ENCODE results near the gene ADGRF3. TPM values are rescaled to one million over a fixed set of nuclear protein-coding genes. Genes with fewer than 3 reads are reported as not detected.
"Not testable (repeated sequence)": the region's sequence is repeated elsewhere in the genome, so short reads cannot be mapped to it uniquely, and the experiment has no call there.

The ADGRF3 gene
- total and polyA plus RNA-seq, 9 of the 15 experiments (the other 6 are each of a cell fraction or from before 2014, with no cell fraction given) = 0.04 to 0.54 (median 0.16) TPM; not detected in 2

- BruUV-seq (replicated peaks) = no TSS peak
- Histone ChIP-seq H3K4me3 (no peak overlapping the region), H2AFZ (ENCODE audit: low read depth, low read length) (no peak overlapping the region), H4K20me1 (replicated peaks; ENCODE audit: control insufficient read depth, insufficient read depth, low read length) (no peaks in the 10 kb centered on the region), H3K9me1 (ENCODE audit: control insufficient read depth, insufficient read depth, low read length) (no peaks in the 10 kb centered on the region), H3K36me3 (ENCODE audit: control insufficient read depth, insufficient read depth, low read length) (no peaks in the 10 kb centered on the region), H3K9me3 (replicated peaks; ENCODE audit: control insufficient read depth, insufficient read depth, low read depth, low read length) (no peaks in the 10 kb centered on the region), H3K4me1 (replicated peaks in 1 of 2; ENCODE audit: control insufficient read depth in 2 of 2, insufficient read depth in 2 of 2, low read length in 2 of 2) (peaks cover 2 to 21% of the 10 kb centered on the region in 2 experiments; a peak in 4 of 5 replicates), H3K79me2 (ENCODE audit: control insufficient read depth, insufficient read depth, low read length) (no peaks in the 10 kb centered on the region), H3K27ac (ENCODE audit: extremely low read depth, low read depth, low read length) (no peak overlapping the region), H3K4me2 (ENCODE audit: insufficient read depth, low read length) (no peak overlapping the region), H3K9ac (ENCODE audit: insufficient read depth in 1 of 2, low read depth in 2 of 2, low read length in 2 of 2) (no peak overlapping the region), H3K27me3 (ENCODE audit: control insufficient read depth in 2 of 2, insufficient read depth in 2 of 2, low read length in 2 of 2) (no peaks in the 10 kb centered on the region)
- ATAC-seq = no peak
- ChIA-PET POLR2A (no interaction called here), CTCF (ENCODE audit: low intra/inter-chr PET ratio) (no interaction called here)
- FAIRE-seq = no peak
- DNase-seq (ENCODE audit: extremely low read depth in 1 of 4, low spot score in 3 of 4) = no peak
- in situ Hi-C loops (cut with MboI) = no loop called here
- TF ChIP-seq RFX1 (IDR thresholded peaks at IDR 0.05) = peak; percentile 48; the same call in 1 of the 2 replicates
- TF ChIP-seq ZNF121 (CRISPR knock-in tag; conservative IDR thresholded peaks at IDR 0.05) = no peak
- intact Hi-C loops (cut with micrococcal nuclease) = no loop called here
- 18% methylated on average over 1 of the region's 2 CpGs for WGBS (ENCODE audit: insufficient coverage, low coverage, missing lambda C conversion rate)
Measured at GRCh38 chr2:26333293-26333692, 13.3 kb downstream of the ADGRF3 start.

- H3K27ac ChIP-seq (ENCODE audit: extremely low read depth, low read depth, low read length); BruUV-seq (replicated peaks); H2AFZ ChIP-seq (ENCODE audit: low read depth, low read length); ATAC-seq; H3K4me3 ChIP-seq; CTCF ChIA-PET (ENCODE audit: low intra/inter-chr PET ratio); H3K9me3 ChIP-seq (replicated peaks; ENCODE audit: control insufficient read depth, insufficient read depth, low read depth, low read length); H3K4me2 ChIP-seq (ENCODE audit: insufficient read depth, low read length); in situ Hi-C loops (cut with MboI); FAIRE-seq; DNase-seq (ENCODE audit: extremely low read depth in 1 of 4, low spot score in 3 of 4); H3K36me3 ChIP-seq (ENCODE audit: control insufficient read depth, insufficient read depth, low read length); H4K20me1 ChIP-seq (replicated peaks; ENCODE audit: control insufficient read depth, insufficient read depth, low read length); H3K9me1 ChIP-seq (ENCODE audit: control insufficient read depth, insufficient read depth, low read length); H3K79me2 ChIP-seq (ENCODE audit: control insufficient read depth, insufficient read depth, low read length); H3K27me3 ChIP-seq (ENCODE audit: control insufficient read depth in 2 of 2, insufficient read depth in 2 of 2, low read length in 2 of 2); H3K9ac ChIP-seq (ENCODE audit: insufficient read depth in 1 of 2, low read depth in 2 of 2, low read length in 2 of 2): not testable (repeated sequence)
- intact Hi-C loops (cut with micrococcal nuclease) = loop anchor here (2.0 kb wide), 1 partner anchor 89 kb away; no protein-coding TSS in a partner anchor
- POLR2A ChIA-PET = interaction anchor here (1.0 kb wide), 1 partner anchor 13 kb away, joined by 3 read pairs; no protein-coding TSS in a partner anchor
- peaks cover 0 to 11% of the 10 kb centered on the region in 2 experiments; a peak in 3 of 5 replicates for H3K4me1 ChIP-seq (replicated peaks in 1 of 2; ENCODE audit: control insufficient read depth in 2 of 2, insufficient read depth in 2 of 2, low read length in 2 of 2)
- WGBS (ENCODE audit: insufficient coverage, low coverage, missing lambda C conversion rate) = 67% methylated on average over 8 of the region's 8 CpGs
Measured at GRCh38 chr2:26331321-26331720, 15.3 kb downstream of the ADGRF3 start.
